Measurements from ENCODE around the gene UFSP2.

Gene UFSP2

GRCh38 chr4:185425647-185426352, at the start of gene UFSP2:
Gene UFSP2 (minus strand): TSS chr4:185425964. CDS start chr4:185425868, 96 bp downstream.
- DNase-seq (ENCODE audit: low read depth): peak; percentile 82

- DNase-seq (ENCODE audit: low read depth): no peak
Measured at GRCh38 chr4:185473247-185473646, 47.5 kb upstream of the UFSP2 start.

GRCh38 chr4:185472103-185472542, 46.4 kb upstream of the UFSP2 start:
- no peak for DNase-seq (ENCODE audit: low read depth)

GRCh38 chr4:185471235-185472102, 45.7 kb upstream of the UFSP2 start, which contains the start of gene CCDC110:
Gene CCDC110 (minus strand): TSS chr4:185471733. CDS start chr4:185471683, 50 bp downstream.
- DNase-seq (ENCODE audit: low read depth): peak; percentile 77

- no peak for DNase-seq (ENCODE audit: low read depth)
Measured at GRCh38 chr4:185470501-185471195, 44.9 kb upstream of the UFSP2 start.

- no peak for DNase-seq (ENCODE audit: low read depth)
Measured at GRCh38 chr4:185469580-185470154, 43.9 kb upstream of the UFSP2 start.

GRCh38 chr4:185468999-185469398, 43.2 kb upstream of the UFSP2 start:
- no peak for DNase-seq (ENCODE audit: low read depth)

- DNase-seq (ENCODE audit: low read depth): no peak
Measured at GRCh38 chr4:185467991-185468390, 42.2 kb upstream of the UFSP2 start.

- no peak for DNase-seq (ENCODE audit: low read depth)
Measured at GRCh38 chr4:185467101-185467500, 41.3 kb upstream of the UFSP2 start.

GRCh38 chr4:185465707-185466106, 39.9 kb upstream of the UFSP2 start:
- DNase-seq (ENCODE audit: low read depth): no peak

- no peak for DNase-seq (ENCODE audit: low read depth)
Measured at GRCh38 chr4:185464887-185465286, 39.1 kb upstream of the UFSP2 start.

- no peak for DNase-seq (ENCODE audit: low read depth)
Measured at GRCh38 chr4:185464183-185464582, 38.4 kb upstream of the UFSP2 start.

GRCh38 chr4:185463541-185463940, 37.8 kb upstream of the UFSP2 start:
- no peak for DNase-seq (ENCODE audit: low read depth)

GRCh38 chr4:185461565-185461964, 35.8 kb upstream of the UFSP2 start:
- DNase-seq (ENCODE audit: low read depth): no peak

- no peak for DNase-seq (ENCODE audit: low read depth)
Measured at GRCh38 chr4:185457136-185457535, 31.4 kb upstream of the UFSP2 start.

- no peak for DNase-seq (ENCODE audit: low read depth)
Measured at GRCh38 chr4:185456131-185456530, 30.4 kb upstream of the UFSP2 start.

- no peak for DNase-seq (ENCODE audit: low read depth)
Measured at GRCh38 chr4:185445209-185445608, 19.4 kb upstream of the UFSP2 start.

- DNase-seq (ENCODE audit: low read depth): no peak
Measured at GRCh38 chr4:185441479-185441878, 15.7 kb upstream of the UFSP2 start.

- DNase-seq (ENCODE audit: low read depth): no peak
Measured at GRCh38 chr4:185437809-185438208, 12.0 kb upstream of the UFSP2 start.

GRCh38 chr4:185435466-185435865, 9.7 kb upstream of the UFSP2 start:
- DNase-seq (ENCODE audit: low read depth): no peak

GRCh38 chr4:185429660-185430059, 3.9 kb upstream of the UFSP2 start:
- DNase-seq (ENCODE audit: low read depth): no peak
